A673 (cell line): ENCODE results near the gene TOP2A.
"Not testable (repeated sequence)": the region's sequence is repeated elsewhere in the genome, so short reads cannot be mapped to it uniquely, and the experiment has no call there.

ENCODE experiments used
- EZH2 ChIP-seq: fragments of 200-600 bp; sonication (generic); IDR thresholded peaks from 2 replicates; pipeline ENCODE4 v1.6.1; 2017; ENCODE audit warnings: borderline replicate concordance, low read depth, mild to moderate bottlenecking, mixed read lengths, antibody characterized with exemption, low read length; ENCODE audit not compliant: poor library complexity, severe bottlenecking
- TF ChIP-seq, protein P1 (sequence below): fragments of 300-800, 200-600 bp; sonication (generic); conservative IDR thresholded peaks from 2 replicates; pipeline ENCODE4 v1.5.1; 2017; ENCODE audit warnings: low read depth, mild to moderate bottlenecking, antibody characterized with exemption, low read length, moderate library complexity, mixed read lengths

- not testable (repeated sequence) for TF ChIP-seq EZH2
- TF ChIP-seq, protein P1, sequence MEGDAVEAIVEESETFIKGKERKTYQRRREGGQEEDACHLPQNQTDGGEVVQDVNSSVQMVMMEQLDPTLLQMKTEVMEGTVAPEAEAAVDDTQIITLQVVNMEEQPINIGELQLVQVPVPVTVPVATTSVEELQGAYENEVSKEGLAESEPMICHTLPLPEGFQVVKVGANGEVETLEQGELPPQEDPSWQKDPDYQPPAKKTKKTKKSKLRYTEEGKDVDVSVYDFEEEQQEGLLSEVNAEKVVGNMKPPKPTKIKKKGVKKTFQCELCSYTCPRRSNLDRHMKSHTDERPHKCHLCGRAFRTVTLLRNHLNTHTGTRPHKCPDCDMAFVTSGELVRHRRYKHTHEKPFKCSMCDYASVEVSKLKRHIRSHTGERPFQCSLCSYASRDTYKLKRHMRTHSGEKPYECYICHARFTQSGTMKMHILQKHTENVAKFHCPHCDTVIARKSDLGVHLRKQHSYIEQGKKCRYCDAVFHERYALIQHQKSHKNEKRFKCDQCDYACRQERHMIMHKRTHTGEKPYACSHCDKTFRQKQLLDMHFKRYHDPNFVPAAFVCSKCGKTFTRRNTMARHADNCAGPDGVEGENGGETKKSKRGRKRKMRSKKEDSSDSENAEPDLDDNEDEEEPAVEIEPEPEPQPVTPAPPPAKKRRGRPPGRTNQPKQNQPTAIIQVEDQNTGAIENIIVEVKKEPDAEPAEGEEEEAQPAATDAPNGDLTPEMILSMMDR = not testable (repeated sequence)
These were observed 45.1 kb downstream of the TOP2A start for GRCh38 chr17:40372644-40373043.
